Cardiac fibroblast (primary cell): ENCODE results near the gene UNC80.

Source experiments
- DNase-seq, 2 donors: peaks; one replicate each; pipeline versions ENCODE4 v3.0.0 to v3.0.0-alpha.2; 2010; ENCODE audit warnings: low read depth in 2 of 2
- H3K4me3 ChIP-seq, 2 donors: replicated peaks in 1 of 2; 1 replicate in 1 of 2; 2 replicates in 1 of 2; pipeline ENCODE4 v1.5.1; 2011; ENCODE audit warnings: low read depth in 2 of 2, low read length in 2 of 2, mild to moderate bottlenecking in 2 of 2, moderate library complexity in 1 of 2
- CTCF ChIP-seq: IDR thresholded peaks from one replicate; pipeline ENCODE4 v1.5.1; 2011; ENCODE audit warnings: low read depth, mild to moderate bottlenecking, low read length, inconsistent platforms

The UNC80 gene

DNA sequence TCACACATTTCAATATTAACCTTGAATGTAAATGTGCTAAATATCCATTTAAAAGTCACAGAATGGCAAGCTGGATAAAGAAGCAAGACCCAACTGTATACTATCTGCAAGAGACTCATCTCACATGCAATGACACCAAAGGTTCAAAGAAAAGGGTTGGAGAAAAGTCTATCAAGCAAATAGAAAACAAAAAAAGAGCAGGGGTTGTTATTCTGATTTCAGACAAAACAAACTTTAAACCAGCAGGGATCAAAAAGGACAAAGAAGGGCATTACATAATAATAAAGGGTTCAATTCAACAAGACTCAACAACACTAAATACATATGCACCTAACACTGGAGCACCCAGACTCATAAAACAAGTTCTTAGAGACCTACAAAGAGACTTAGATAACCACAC is 14.5 kb upstream of the UNC80 start:
- DNase-seq: no peak
- no peak for TF ChIP-seq CTCF
- H3K4me3 ChIP-seq: no peak overlapping the region

- no peak for TF ChIP-seq CTCF
- no peak for DNase-seq
Observed at GRCh38 chr2:209761566-209761965, 10.1 kb upstream of the UNC80 start.

GRCh38 chr2:209762563-209762962 is 9.1 kb upstream of the UNC80 start:
- no peak overlapping the region for H3K4me3 ChIP-seq
- no peak for TF ChIP-seq CTCF
- peak in 1 of 2 donors; percentile 6 for DNase-seq

More at GRCh38 chr2:209761566-209761965, 10.1 kb upstream of the UNC80 start:
- no peak overlapping the region for H3K4me3 ChIP-seq

GRCh38 chr2:209763106-209763505 is 8.5 kb upstream of the UNC80 start:
- H3K4me3 ChIP-seq: no peak overlapping the region
- no peak for DNase-seq
- no peak for TF ChIP-seq CTCF

- no peak for TF ChIP-seq CTCF
- DNase-seq: no peak
- H3K4me3 ChIP-seq: no peak overlapping the region
Observed at GRCh38 chr2:209766613-209767012, 5.0 kb upstream of the UNC80 start.

GRCh38 chr2:209767316-209767715 is 4.3 kb upstream of the UNC80 start:
- TF ChIP-seq CTCF: no peak
- DNase-seq: no peak
- no peak overlapping the region for H3K4me3 ChIP-seq

DNA sequence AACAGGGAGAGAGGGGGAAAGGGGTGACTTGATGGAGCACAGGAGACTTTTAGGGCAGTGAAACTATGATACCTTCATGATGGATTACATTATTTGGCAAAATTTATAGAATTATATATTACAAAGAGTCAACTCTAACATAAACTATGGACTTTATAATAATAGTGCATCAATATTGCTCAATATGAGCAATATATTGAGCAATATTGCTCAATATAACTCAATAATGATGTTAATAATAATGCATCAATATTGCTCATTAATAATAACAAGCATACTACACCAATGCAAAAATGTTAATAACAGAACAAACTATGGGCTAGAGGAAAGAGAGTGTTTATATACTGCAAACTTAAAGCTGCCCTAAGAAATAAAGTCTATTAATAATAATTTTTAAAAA is 3.1 kb upstream of the UNC80 start:
- no peak for DNase-seq
- H3K4me3 ChIP-seq: no peak overlapping the region
- TF ChIP-seq CTCF: no peak
